ENCODE results near the gene PLAC8L1.
A peak's percentile ranks its signal among the peaks of the same experiment; 100 is the strongest.
"Not testable (repeated sequence)": the region's sequence is repeated elsewhere in the genome, so short reads cannot be mapped to it uniquely, and the experiment has no call there.

The PLAC8L1 gene, protein sequence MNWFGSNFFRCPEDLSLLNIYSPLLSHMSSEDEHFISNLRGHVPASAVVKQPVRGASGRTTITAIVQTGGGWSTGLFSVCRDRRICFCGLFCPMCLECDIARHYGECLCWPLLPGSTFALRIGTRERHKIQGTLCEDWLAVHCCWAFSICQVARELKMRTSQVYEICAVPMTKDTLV

DNA sequence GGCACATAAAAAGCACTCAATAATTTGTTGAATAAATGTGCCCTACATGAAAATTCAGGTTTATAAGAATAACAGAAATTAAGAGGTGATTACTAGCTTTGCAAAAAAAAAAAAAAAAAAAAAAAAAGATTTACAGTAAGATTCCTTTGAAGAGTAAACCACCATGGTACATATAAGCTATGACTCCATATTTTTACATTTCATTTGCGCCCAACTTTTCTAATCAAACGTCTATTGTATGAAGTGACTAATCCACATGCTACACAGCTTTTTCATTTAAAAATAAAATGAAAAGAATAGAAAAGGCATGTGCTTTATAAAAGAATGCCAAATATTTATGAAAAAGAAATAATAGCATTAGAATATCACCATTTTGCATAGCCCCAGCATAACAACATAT lies at the start of gene PLAC8L1:
Gene PLAC8L1, minus strand, starts transcription at position 101 of the 400 bp plus-strand sequence. CDS start 1,266 bp downstream, outside the sequence.
- no peak for DNase-seq

- no peak for DNase-seq
Observed at GRCh38 chr5:146151970-146152369, 46.6 kb upstream of the PLAC8L1 start.

DNA sequence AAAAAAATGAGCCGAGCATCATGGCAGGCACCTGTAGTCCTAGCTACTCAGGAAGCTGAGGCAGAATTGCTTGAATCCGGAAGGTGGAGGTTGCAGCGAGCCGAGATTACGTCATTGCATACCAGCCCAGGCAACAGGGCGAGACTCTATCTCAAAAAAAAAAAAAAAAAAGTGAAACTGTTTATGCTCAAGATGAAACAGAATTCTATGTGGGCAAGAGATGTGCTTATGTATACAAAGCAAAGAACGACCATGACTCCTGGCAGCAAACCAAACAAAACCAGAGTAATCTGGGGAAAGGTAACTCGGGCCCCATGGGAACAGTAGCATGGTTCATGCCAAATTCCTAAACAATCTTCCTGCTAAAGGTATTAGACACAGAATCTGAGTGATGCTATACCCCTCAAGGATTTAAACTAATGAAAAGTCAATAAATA lies 32.6 kb upstream of the PLAC8L1 start:
- peak; percentile 2 for DNase-seq

GRCh38 chr5:146130440-146131045 lies 25.2 kb upstream of the PLAC8L1 start:
- DNase-seq = peak; percentile 30

DNA sequence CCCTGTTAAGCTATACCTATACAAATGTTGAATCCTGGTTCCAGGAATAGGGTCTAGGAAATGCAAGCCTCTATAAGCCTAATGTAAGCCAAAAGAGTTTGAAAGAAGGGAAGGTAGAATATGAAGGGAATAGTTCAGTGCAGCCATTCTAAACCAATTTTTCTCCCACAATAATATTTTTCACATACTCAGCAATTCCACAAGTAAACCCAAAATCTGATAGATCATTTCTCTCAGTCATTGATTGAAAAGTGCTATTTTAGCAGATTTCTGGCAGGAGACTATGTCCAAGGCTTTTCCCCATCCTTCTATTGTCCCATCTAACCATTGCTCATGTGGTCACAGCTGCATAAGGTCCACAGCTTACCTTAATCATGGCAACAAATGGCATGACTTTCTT lies 20.7 kb upstream of the PLAC8L1 start:
- DNase-seq = no peak

DNA sequence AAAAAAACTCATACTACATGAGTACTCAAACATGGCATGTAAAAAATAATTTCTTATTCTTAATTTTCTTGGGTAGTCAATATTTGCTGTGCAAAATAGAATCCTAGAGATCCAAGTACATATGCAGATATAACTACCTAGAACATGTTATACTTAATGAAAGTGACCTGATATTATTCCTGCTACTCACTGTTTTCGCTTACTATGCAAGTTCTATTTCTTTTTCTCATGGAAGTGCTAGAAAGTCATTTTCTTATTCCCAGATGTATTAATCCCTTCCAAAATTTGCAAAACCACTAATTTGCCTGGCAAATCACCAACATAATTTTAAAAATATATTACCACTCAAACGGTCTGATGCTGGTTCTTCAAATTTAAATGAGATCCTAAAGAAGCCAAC lies 19.2 kb upstream of the PLAC8L1 start:
- DNase-seq = no peak

DNA sequence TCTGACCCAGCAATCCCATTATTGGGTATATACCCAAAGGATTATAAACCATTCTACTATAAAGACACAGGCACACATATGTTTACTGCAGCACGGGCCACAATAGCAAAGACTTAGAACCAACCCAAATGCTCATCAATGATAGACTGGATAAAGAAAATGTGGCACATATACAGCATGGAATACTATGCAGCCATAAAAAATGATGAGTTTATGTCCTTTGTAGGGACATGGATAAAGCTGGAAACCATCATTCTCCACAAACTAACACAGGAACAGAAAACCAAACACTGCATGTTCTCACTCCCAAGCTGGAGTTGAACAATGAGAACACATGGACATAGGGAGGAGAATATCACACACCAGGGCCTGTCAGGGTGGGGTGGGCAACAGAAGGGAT lies 16.1 kb upstream of the PLAC8L1 start:
- not testable (repeated sequence) for DNase-seq

DNA sequence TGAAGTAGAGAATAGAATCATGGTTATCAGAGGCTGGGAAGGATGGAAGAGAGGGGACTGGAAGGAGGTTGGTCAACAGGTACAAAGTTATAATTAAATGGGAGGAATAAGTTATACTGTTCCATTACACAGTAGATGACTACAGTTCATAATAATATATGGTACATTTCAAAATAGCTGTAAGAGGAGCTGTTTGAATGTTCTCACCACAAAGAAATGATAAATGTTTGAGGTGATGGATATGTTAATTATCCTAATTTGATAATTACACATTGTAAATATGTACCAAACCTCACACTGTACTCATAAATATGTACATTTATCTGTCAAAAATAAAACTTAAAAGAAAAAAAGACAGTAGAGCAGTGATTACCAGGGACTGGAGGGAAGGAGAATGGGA lies 12.9 kb upstream of the PLAC8L1 start:
- DNase-seq = no peak

- DNase-seq = not testable (repeated sequence)
Observed at GRCh38 chr5:146117216-146117615, 11.8 kb upstream of the PLAC8L1 start.

DNA sequence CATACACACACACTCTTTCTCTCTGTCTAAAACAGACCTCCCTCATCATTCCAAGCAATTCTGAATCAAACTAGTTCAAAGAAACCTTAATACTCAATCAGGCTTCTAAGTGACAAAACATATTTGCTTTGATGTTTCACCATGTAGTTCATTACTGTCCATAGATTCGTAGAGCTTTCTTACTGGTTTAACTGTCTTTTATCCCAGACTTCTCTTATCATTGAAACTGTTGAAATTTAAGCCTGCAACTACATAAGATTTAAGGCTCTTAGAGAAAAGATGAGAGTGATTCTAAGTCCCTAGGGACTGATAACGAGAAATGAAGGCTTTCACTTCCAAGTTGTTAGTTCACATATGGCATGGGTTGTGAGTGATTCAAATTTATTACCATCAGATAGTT lies 11.0 kb upstream of the PLAC8L1 start:
- no peak for DNase-seq

GRCh38 chr5:146112476-146112875 lies 7.1 kb upstream of the PLAC8L1 start:
- DNase-seq = no peak

GRCh38 chr5:146111409-146111808 lies 6.0 kb upstream of the PLAC8L1 start:
- no peak for DNase-seq

GRCh38 chr5:146109379-146109778 lies 4.0 kb upstream of the PLAC8L1 start:
- DNase-seq = no peak

GRCh38 chr5:146108870-146109269 lies 3.5 kb upstream of the PLAC8L1 start:
- DNase-seq = not testable (repeated sequence)

DNA sequence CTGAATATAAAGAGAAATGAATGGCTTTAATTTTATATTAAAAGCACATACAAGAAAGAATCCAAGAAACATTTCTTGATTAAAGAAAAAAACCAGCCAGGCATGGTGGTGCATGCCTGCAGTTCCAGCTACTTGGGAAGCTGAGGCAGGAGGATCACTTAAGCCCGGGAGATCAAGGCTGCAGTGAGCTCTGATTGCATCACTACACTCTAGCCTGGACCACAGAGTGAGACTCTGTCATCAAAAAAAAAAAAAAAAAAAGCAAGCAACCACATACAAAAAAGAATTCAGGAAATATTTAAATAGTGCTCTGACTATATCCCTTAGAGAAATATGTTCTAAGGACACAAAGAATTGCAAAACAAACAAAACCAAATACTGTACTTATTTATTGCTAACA lies 2.5 kb upstream of the PLAC8L1 start:
- DNase-seq = no peak

DNA sequence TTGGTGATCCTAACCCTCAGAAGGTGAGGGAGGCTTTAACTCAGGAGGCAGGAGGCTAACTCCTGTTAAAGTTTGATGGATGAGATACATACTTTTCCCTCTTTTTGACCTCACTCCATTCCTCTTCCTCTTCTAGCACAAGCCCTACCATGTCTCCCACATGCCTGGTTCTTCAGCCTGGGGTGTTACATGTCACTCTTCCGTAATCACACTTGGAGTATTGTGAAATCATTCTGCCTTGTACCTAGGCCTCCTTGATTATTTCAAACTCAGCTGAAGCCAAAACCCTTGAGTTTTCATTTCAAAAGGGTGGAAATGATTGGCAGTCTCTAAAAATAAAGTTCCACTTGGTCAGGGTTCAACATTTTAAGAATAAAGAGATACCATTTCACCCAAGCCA lies 1.8 kb downstream of the PLAC8L1 start:
- DNase-seq = no peak

DNA sequence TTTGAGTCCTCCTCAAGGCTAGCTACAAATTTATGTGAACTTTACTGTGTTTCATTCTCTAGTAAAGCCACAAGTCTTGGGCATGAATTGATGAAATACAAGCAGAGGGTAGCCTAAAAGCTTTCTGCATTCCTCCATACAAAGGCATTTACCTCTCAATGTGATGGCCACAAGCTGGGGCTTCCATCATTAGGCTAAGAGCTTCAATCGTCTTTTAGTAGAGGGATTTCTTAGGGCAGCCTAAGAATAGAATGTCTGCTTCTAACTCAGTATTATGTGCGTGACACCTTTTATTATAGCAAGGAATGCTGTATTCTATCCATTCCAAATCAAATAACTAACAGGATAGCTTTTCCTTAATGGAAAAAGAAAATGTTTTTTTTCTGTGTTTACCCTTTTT lies 3.7 kb downstream of the PLAC8L1 start:
- no peak for DNase-seq

GRCh38 chr5:146098047-146098446 lies 7.3 kb downstream of the PLAC8L1 start:
- DNase-seq = no peak

DNA sequence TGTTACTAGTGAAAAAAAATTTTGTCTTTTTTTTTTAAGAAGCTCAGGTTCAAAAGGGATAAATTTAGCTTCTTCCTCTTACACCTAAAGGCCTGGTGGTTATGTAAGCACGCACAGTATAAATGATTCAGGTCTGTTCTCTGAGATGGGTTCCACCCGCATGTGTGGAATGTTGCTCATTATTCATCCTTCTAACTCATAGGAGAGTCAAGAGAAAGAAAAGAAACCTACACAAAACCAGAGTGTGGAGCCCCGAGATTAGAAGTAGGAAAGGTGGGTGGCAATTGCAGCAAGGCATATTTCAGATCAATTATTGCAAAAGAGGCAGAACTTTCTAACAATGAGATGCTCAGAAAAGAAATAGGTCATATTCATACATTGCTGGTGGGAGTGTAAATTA lies 13.5 kb downstream of the PLAC8L1 start:
- no peak for DNase-seq

- DNase-seq = no peak
Observed at GRCh38 chr5:146089287-146089686, 16.1 kb downstream of the PLAC8L1 start.

DNA sequence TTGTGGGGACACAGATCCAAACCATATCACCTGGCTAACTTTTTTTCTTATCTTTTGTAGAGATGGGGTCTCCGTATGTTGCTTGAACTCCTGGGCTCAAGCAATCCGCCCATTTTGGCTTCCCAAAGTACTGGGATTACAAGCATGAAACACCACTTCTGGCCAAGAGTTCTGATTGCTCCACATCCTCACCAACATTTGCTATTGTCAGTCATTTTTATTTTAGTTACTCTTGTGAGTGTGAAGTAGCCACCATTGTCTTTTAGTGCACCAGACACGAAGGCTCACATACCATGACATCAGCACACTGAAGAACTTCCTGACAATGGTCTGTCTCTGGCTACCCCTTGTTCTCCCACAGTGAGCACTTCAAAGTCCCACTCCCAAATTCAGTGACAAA lies 17.3 kb downstream of the PLAC8L1 start:
- DNase-seq = no peak

GRCh38 chr5:146084376-146084775 lies 21.0 kb downstream of the PLAC8L1 start:
- no peak for DNase-seq

- DNase-seq = no peak
Observed at GRCh38 chr5:146082798-146083197, 22.6 kb downstream of the PLAC8L1 start.

- DNase-seq = no peak
Observed at GRCh38 chr5:146081556-146081955, 23.8 kb downstream of the PLAC8L1 start.
